HL-60 (cell line): ENCODE results near the gene BUB3.

Experiments
- POLR2AphosphoS5 ChIP-seq: IDR thresholded peaks from 2 replicates; pipeline ENCODE4 v1.6.1; 2012; ENCODE audit warnings: low read depth
- SPI1 ChIP-seq: IDR thresholded peaks from 2 replicates; pipeline ENCODE4 v1.6.1; 2012; ENCODE audit warnings: low read depth, mild to moderate bottlenecking, borderline replicate concordance
- TF ChIP-seq, protein P1 (sequence below): IDR thresholded peaks from one replicate; pipeline ENCODE4 v1.5.1; 2011; ENCODE audit warnings: low read length, control low read depth, inconsistent platforms; ENCODE audit not compliant: insufficient read depth
- TF ChIP-seq, protein P2 (sequence below): IDR thresholded peaks from 2 replicates; pipeline ENCODE4 v1.6.1; 2012; ENCODE audit warnings: low read depth; ENCODE audit not compliant: insufficient replicate concordance

DNA sequence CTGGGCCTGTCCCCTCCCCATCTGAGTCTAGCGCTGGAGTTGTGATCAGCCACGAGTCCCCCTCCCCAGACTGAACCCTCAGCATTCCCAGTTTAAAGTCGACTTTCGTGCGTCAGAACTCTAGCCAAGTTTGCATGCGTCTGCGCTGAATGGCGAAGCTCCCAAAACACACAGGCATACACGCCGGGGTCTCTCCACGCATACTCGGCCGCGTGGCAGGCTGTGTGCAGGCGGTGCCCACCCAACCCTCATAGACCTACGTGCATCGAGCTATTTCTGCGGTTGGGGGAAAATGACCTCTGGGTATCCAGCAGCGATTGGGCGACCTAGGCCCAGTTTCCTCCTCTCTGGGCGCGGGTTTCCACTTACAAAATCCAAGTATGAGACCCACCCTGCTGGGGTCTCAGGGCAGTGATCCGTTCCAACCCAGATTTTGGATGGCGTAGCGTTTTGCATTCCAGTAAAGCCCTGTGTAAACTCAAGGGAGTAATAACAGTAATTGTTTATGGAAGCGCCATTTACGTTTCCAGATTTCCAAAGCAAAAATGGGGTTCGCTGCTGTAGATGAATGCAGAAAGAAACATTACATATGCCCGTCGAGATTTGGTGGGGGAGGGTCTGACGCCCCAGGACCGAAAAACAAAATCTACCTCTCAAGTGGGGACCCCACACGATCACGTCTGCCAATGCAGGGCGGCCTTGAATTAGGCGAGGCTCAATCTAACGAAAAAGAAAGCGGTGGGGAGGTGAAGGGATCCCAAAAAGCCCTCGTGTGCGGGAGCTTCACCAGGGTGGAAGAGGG is 20.5 kb upstream of the BUB3 start:
- TF ChIP-seq, protein P1, sequence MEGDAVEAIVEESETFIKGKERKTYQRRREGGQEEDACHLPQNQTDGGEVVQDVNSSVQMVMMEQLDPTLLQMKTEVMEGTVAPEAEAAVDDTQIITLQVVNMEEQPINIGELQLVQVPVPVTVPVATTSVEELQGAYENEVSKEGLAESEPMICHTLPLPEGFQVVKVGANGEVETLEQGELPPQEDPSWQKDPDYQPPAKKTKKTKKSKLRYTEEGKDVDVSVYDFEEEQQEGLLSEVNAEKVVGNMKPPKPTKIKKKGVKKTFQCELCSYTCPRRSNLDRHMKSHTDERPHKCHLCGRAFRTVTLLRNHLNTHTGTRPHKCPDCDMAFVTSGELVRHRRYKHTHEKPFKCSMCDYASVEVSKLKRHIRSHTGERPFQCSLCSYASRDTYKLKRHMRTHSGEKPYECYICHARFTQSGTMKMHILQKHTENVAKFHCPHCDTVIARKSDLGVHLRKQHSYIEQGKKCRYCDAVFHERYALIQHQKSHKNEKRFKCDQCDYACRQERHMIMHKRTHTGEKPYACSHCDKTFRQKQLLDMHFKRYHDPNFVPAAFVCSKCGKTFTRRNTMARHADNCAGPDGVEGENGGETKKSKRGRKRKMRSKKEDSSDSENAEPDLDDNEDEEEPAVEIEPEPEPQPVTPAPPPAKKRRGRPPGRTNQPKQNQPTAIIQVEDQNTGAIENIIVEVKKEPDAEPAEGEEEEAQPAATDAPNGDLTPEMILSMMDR: no peak
- TF ChIP-seq SPI1: no peak
- no peak for TF ChIP-seq POLR2AphosphoS5
- TF ChIP-seq, protein P2, sequence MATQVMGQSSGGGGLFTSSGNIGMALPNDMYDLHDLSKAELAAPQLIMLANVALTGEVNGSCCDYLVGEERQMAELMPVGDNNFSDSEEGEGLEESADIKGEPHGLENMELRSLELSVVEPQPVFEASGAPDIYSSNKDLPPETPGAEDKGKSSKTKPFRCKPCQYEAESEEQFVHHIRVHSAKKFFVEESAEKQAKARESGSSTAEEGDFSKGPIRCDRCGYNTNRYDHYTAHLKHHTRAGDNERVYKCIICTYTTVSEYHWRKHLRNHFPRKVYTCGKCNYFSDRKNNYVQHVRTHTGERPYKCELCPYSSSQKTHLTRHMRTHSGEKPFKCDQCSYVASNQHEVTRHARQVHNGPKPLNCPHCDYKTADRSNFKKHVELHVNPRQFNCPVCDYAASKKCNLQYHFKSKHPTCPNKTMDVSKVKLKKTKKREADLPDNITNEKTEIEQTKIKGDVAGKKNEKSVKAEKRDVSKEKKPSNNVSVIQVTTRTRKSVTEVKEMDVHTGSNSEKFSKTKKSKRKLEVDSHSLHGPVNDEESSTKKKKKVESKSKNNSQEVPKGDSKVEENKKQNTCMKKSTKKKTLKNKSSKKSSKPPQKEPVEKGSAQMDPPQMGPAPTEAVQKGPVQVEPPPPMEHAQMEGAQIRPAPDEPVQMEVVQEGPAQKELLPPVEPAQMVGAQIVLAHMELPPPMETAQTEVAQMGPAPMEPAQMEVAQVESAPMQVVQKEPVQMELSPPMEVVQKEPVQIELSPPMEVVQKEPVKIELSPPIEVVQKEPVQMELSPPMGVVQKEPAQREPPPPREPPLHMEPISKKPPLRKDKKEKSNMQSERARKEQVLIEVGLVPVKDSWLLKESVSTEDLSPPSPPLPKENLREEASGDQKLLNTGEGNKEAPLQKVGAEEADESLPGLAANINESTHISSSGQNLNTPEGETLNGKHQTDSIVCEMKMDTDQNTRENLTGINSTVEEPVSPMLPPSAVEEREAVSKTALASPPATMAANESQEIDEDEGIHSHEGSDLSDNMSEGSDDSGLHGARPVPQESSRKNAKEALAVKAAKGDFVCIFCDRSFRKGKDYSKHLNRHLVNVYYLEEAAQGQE: no peak
